Fibroblast of lung (primary cell): ENCODE data around the gene RASL11B.

Source experiments
- EZH2 ChIP-seq: IDR thresholded peaks from 2 replicates; pipeline ENCODE4 v1.5.1; 2012; ENCODE audit warnings: low read length, control low read depth, mild to moderate bottlenecking; ENCODE audit errors: missing control alignments
- TF ChIP-seq, protein P1 (sequence below), 2 donors: IDR thresholded peaks in 1 of 2; conservative IDR thresholded peaks in 1 of 2; 1 replicate in 1 of 2; 2 replicates in 1 of 2; pipeline ENCODE4 v1.5.1; 2011 to 2012; ENCODE audit warnings: low read length in 2 of 2, control low read depth in 1 of 2, inconsistent platforms in 1 of 2, low read depth in 1 of 2, mild to moderate bottlenecking in 1 of 2

DNA sequence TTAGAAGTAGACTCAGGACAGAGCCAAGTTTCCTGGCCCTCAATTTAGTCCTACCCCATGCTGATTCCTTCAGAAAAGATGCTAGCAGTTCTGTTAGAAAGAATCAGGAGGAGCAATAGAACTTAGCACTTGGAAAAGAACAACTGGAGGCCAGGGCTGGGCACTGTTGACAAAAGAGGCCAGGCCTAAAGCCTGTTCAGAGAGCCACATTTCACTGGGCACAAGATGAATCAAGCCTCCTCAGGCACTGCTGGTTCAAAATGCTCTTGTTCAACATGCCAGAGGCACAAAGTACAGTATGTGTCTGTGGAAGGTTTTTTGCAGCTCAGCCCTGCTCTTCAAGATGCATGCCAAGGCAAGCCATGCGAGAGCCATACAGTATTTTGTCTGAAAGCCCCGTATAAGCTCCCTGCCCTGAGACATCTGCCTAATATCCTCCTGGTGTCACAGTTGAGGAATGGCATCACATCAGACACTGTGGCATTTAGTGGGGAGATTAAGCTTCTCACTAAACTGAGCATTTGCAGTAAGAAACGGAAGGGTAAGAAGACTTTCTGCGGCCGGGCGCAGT is 53.7 kb downstream of the RASL11B start:
- TF ChIP-seq, protein P1, sequence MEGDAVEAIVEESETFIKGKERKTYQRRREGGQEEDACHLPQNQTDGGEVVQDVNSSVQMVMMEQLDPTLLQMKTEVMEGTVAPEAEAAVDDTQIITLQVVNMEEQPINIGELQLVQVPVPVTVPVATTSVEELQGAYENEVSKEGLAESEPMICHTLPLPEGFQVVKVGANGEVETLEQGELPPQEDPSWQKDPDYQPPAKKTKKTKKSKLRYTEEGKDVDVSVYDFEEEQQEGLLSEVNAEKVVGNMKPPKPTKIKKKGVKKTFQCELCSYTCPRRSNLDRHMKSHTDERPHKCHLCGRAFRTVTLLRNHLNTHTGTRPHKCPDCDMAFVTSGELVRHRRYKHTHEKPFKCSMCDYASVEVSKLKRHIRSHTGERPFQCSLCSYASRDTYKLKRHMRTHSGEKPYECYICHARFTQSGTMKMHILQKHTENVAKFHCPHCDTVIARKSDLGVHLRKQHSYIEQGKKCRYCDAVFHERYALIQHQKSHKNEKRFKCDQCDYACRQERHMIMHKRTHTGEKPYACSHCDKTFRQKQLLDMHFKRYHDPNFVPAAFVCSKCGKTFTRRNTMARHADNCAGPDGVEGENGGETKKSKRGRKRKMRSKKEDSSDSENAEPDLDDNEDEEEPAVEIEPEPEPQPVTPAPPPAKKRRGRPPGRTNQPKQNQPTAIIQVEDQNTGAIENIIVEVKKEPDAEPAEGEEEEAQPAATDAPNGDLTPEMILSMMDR (conservative IDR thresholded peaks at IDR 0.05 in 1 of 2, IDR thresholded peaks at IDR 0.05 in 1 of 2; ENCODE audit: low read depth in 1 of 2, low read length in 2 of 2): no peak
- no peak for TF ChIP-seq EZH2
